Rectal smooth muscle tissue (tissue), 1 donor: Measurements from ENCODE around the gene FBXL7.

Experiments used
- H3K27ac ChIP-seq: one replicate; pipeline ENCODE4 v1.7.0; 2013; ENCODE audit warnings: low read depth, low read length, inconsistent platforms
- H3K27me3 ChIP-seq: one replicate; pipeline ENCODE4 v1.7.0; 2013; ENCODE audit warnings: low read length; ENCODE audit not compliant: control insufficient read depth, insufficient read depth
- H3K36me3 ChIP-seq: one replicate; pipeline ENCODE4 v1.7.0; 2013; ENCODE audit warnings: low read length; ENCODE audit not compliant: control insufficient read depth, insufficient read depth
- H3K4me1 ChIP-seq: one replicate; pipeline ENCODE4 v1.7.0; 2013; ENCODE audit warnings: low read length; ENCODE audit not compliant: control insufficient read depth, insufficient read depth
- H3K4me3 ChIP-seq: one replicate; pipeline ENCODE4 v1.7.0; 2013; ENCODE audit warnings: low read length
- H3K9ac ChIP-seq: one replicate; pipeline ENCODE4 v1.7.0; 2013; ENCODE audit warnings: low read length

The FBXL7 gene

GRCh38 chr5:15674716-15675115 lies 174.7 kb downstream of the FBXL7 start:
- Histone ChIP-seq H3K4me3 (no peak overlapping the region), H3K9ac (no peak overlapping the region), H3K27me3 (no peaks in the 10 kb centered on the region), H3K4me1 (no peaks in the 10 kb centered on the region), H3K27ac (no peak overlapping the region), H3K36me3 (no peaks in the 10 kb centered on the region)

GRCh38 chr5:15676591-15676990 lies 176.6 kb downstream of the FBXL7 start:
- no peaks in the 10 kb centered on the region for H3K4me1 ChIP-seq
- no peaks in the 10 kb centered on the region for H3K27me3 ChIP-seq
- no peak overlapping the region for H3K9ac ChIP-seq
- no peak overlapping the region for H3K27ac ChIP-seq
- no peak overlapping the region for H3K4me3 ChIP-seq
- H3K36me3 ChIP-seq, result no peaks in the 10 kb centered on the region

- H3K4me3 ChIP-seq, result no peak overlapping the region
These were observed 179.2 kb downstream of the FBXL7 start for GRCh38 chr5:15679161-15679560.

GRCh38 chr5:15680455-15680854 lies 180.5 kb downstream of the FBXL7 start:
- Histone ChIP-seq H3K36me3 (no peaks in the 10 kb centered on the region), H3K9ac (no peak overlapping the region), H3K4me3 (no peak overlapping the region), H3K27ac (no peak overlapping the region), H3K27me3 (no peaks in the 10 kb centered on the region), H3K4me1 (no peaks in the 10 kb centered on the region)

More at GRCh38 chr5:15679161-15679560, 179.2 kb downstream of the FBXL7 start:
- H3K36me3 ChIP-seq, result no peaks in the 10 kb centered on the region
- H3K4me1 ChIP-seq, result no peaks in the 10 kb centered on the region
- H3K9ac ChIP-seq, result no peak overlapping the region
- H3K27me3 ChIP-seq, result no peaks in the 10 kb centered on the region
- H3K27ac ChIP-seq, result no peak overlapping the region

- Histone ChIP-seq H3K27me3 (no peaks in the 10 kb centered on the region), H3K4me3 (no peak overlapping the region), H3K27ac (no peak overlapping the region), H3K36me3 (no peaks in the 10 kb centered on the region), H3K4me1 (no peaks in the 10 kb centered on the region), H3K9ac (no peak overlapping the region)
These were observed 182.1 kb downstream of the FBXL7 start for GRCh38 chr5:15682122-15682521.

- Histone ChIP-seq H3K9ac (no peak overlapping the region), H3K4me3 (no peak overlapping the region), H3K27ac (no peak overlapping the region), H3K36me3 (no peaks in the 10 kb centered on the region), H3K27me3 (no peaks in the 10 kb centered on the region), H3K4me1 (no peaks in the 10 kb centered on the region)
These were observed 182.6 kb downstream of the FBXL7 start for GRCh38 chr5:15682566-15682965.

GRCh38 chr5:15683332-15683731 lies 183.4 kb downstream of the FBXL7 start:
- H3K36me3 ChIP-seq, result no peaks in the 10 kb centered on the region
- no peak overlapping the region for H3K4me3 ChIP-seq
- no peak overlapping the region for H3K27ac ChIP-seq
- H3K9ac ChIP-seq, result no peak overlapping the region
- no peaks in the 10 kb centered on the region for H3K4me1 ChIP-seq
- H3K27me3 ChIP-seq, result no peaks in the 10 kb centered on the region

- no peaks in the 10 kb centered on the region for H3K27me3 ChIP-seq
- H3K36me3 ChIP-seq, result no peaks in the 10 kb centered on the region
- no peaks in the 10 kb centered on the region for H3K4me1 ChIP-seq
- no peak overlapping the region for H3K27ac ChIP-seq
- no peak overlapping the region for H3K4me3 ChIP-seq
- H3K9ac ChIP-seq, result no peak overlapping the region
These were observed 187.4 kb downstream of the FBXL7 start for GRCh38 chr5:15687401-15687800.

- H3K9ac ChIP-seq, result no peak overlapping the region
- H3K27ac ChIP-seq, result no peak overlapping the region
- no peaks in the 10 kb centered on the region for H3K36me3 ChIP-seq
- no peaks in the 10 kb centered on the region for H3K27me3 ChIP-seq
- peaks cover 7% of the 10 kb centered on the region for H3K4me1 ChIP-seq
- H3K4me3 ChIP-seq, result no peak overlapping the region
These were observed 189.9 kb downstream of the FBXL7 start for GRCh38 chr5:15689836-15690235.

GRCh38 chr5:15690611-15691010 lies 190.6 kb downstream of the FBXL7 start:
- no peak overlapping the region for H3K27ac ChIP-seq
- no peaks in the 10 kb centered on the region for H3K36me3 ChIP-seq
- H3K4me1 ChIP-seq, result peaks cover 15% of the 10 kb centered on the region
- H3K9ac ChIP-seq, result no peak overlapping the region
- H3K4me3 ChIP-seq, result no peak overlapping the region
- no peaks in the 10 kb centered on the region for H3K27me3 ChIP-seq

GRCh38 chr5:15691521-15691920 lies 191.5 kb downstream of the FBXL7 start:
- Histone ChIP-seq H3K4me1 (peaks cover 15% of the 10 kb centered on the region), H3K27me3 (no peaks in the 10 kb centered on the region), H3K36me3 (no peaks in the 10 kb centered on the region), H3K9ac (no peak overlapping the region), H3K27ac (no peak overlapping the region), H3K4me3 (no peak overlapping the region)

GRCh38 chr5:15692706-15693381 lies 192.9 kb downstream of the FBXL7 start:
- Histone ChIP-seq H3K27ac (no peak overlapping the region), H3K4me1 (peaks cover 15% of the 10 kb centered on the region)

GRCh38 chr5:15693382-15693728 lies 193.4 kb downstream of the FBXL7 start:
- Histone ChIP-seq H3K4me3 (no peak overlapping the region), H3K36me3 (no peaks in the 10 kb centered on the region), H3K27ac (no peak overlapping the region)

More at GRCh38 chr5:15692706-15693381, 192.9 kb downstream of the FBXL7 start:
- H3K27me3 ChIP-seq, result no peaks in the 10 kb centered on the region
- no peaks in the 10 kb centered on the region for H3K36me3 ChIP-seq
- H3K4me3 ChIP-seq, result no peak overlapping the region
- H3K9ac ChIP-seq, result no peak overlapping the region

More at GRCh38 chr5:15693382-15693728, 193.4 kb downstream of the FBXL7 start:
- no peaks in the 10 kb centered on the region for H3K27me3 ChIP-seq
- peaks cover 18% of the 10 kb centered on the region for H3K4me1 ChIP-seq
- H3K9ac ChIP-seq, result no peak overlapping the region
